Liver (tissue), 9 donors: ENCODE results near the gene CXXC5. TPM values are rescaled to one million over a fixed set of nuclear protein-coding genes. Genes with fewer than 3 reads are reported as not detected.
A peak's percentile ranks its signal among the peaks of the same experiment; 100 is the strongest.

Experiments
- DNase-seq: peaks from one replicate; pipeline ENCODE4 v3.0.0-alpha.2; 2017; ENCODE audit warnings: low spot score
- H3K27ac ChIP-seq, 2 donors: one replicate each; pipeline ENCODE4 v1.7.0; 2013; ENCODE audit warnings: inconsistent platforms in 2 of 2, low read length in 2 of 2, control low read depth in 1 of 2, low read depth in 1 of 2, mild to moderate bottlenecking in 1 of 2
- H3K27me3 ChIP-seq, 4 donors: one replicate each; pipeline versions ENCODE4 v1.6.1 to v1.7.0; 2013; ENCODE audit warnings: low read length in 3 of 4, inconsistent platforms in 1 of 4, mild to moderate bottlenecking in 1 of 4, moderate library complexity in 1 of 4; ENCODE audit not compliant: control insufficient read depth in 4 of 4, insufficient read depth in 4 of 4
- H3K36me3 ChIP-seq, 4 donors: one replicate each; pipeline versions ENCODE4 v1.6.1 to v1.7.0; 2013; ENCODE audit warnings: low read length in 3 of 4, mild to moderate bottlenecking in 3 of 4, low read depth in 1 of 4, moderate library complexity in 1 of 4; ENCODE audit not compliant: control insufficient read depth in 4 of 4, insufficient read depth in 3 of 4
- H3K4me1 ChIP-seq, 4 donors: one replicate each; pipeline versions ENCODE4 v1.6.1 to v1.7.0; 2013; ENCODE audit warnings: low read length in 3 of 4, mild to moderate bottlenecking in 3 of 4, moderate library complexity in 1 of 4; ENCODE audit not compliant: control insufficient read depth in 4 of 4, insufficient read depth in 4 of 4
- H3K4me3 ChIP-seq, 3 donors: one replicate each; pipeline versions ENCODE4 v1.6.1 to v1.7.0; 2013; ENCODE audit warnings: low read length in 3 of 3, control low read depth in 1 of 3, low read depth in 1 of 3, mild to moderate bottlenecking in 1 of 3
- H3K9ac ChIP-seq, 2 donors: one replicate each; pipeline ENCODE4 v1.7.0; 2013; ENCODE audit warnings: low read length in 2 of 2, mild to moderate bottlenecking in 2 of 2, moderate library complexity in 2 of 2, control low read depth in 1 of 2, low read depth in 1 of 2
- H3K9me3 ChIP-seq, 4 donors: one replicate each; pipeline versions ENCODE4 v1.6.1 to v1.7.0; 2013; ENCODE audit warnings: low read length in 3 of 4; ENCODE audit not compliant: control insufficient read depth in 4 of 4
- ATF3 ChIP-seq: IDR thresholded peaks from 2 replicates; pipeline ENCODE4 v1.6.1; 2016; ENCODE audit warnings: antibody characterized with exemption
- FOXA1 ChIP-seq: IDR thresholded peaks from 2 replicates; pipeline ENCODE4 v1.6.1; 2016; ENCODE audit warnings: antibody characterized with exemption
- FOXA2 ChIP-seq: IDR thresholded peaks from 2 replicates; pipeline ENCODE4 v1.6.1; 2016; ENCODE audit warnings: antibody characterized with exemption
- HNF4A ChIP-seq, 2 donors: conservative IDR thresholded peaks; 2 replicates each; pipeline ENCODE4 v1.6.1; 2016; ENCODE audit warnings: antibody characterized with exemption in 2 of 2, mild to moderate bottlenecking in 2 of 2
- JUND ChIP-seq, 2 donors: IDR thresholded peaks; 2 replicates each; pipeline ENCODE4 v1.6.1; 2016; ENCODE audit warnings: antibody characterized with exemption in 2 of 2
- NR2F2 ChIP-seq: IDR thresholded peaks from 2 replicates; pipeline ENCODE4 v1.6.1; 2016; ENCODE audit warnings: antibody characterized with exemption
- REST ChIP-seq: IDR thresholded peaks from 2 replicates; pipeline ENCODE4 v1.6.1; 2016; ENCODE audit warnings: antibody characterized with exemption, mild to moderate bottlenecking
- RXRA ChIP-seq, 2 donors: IDR thresholded peaks; 2 replicates each; pipeline ENCODE4 v1.6.1; 2017 to 2018; ENCODE audit warnings: antibody characterized with exemption in 2 of 2, mild to moderate bottlenecking in 1 of 2
- SP1 ChIP-seq: IDR thresholded peaks from 2 replicates; pipeline ENCODE4 v1.6.1; 2018; ENCODE audit warnings: antibody characterized with exemption, mild to moderate bottlenecking
- ZBTB33 ChIP-seq: IDR thresholded peaks from 2 replicates; pipeline ENCODE4 v1.6.1; 2016; ENCODE audit warnings: antibody characterized with exemption
- WGBS: extraction: QIAGEN DNeasy Blood & Tissue Kit; methylation state at CpG from one replicate; pipeline ENCODE4 v1.1.7; 2013; 5-methylcytosine and 5-hydroxymethylcytosine counted together
- polyA plus RNA-seq, 2 donors: library from polyadenylated mRNA; stranded (reverse) in 1 of 2; unstranded in 1 of 2; fragments of 200-250 nt in 1 of 2; fragments of >200 nt in 1 of 2; fragmentation: Nextera tagmentation in 1 of 2; extraction: Ambion mirVana in 1 of 2; gene quantifications; one replicate each; pipeline versions ENCODE4 v1.2.1 to v1.2.3, GENCODE V29; 2013 to 2015
- total RNA-seq, 2 donors: library from RNA; depleted of rRNA; stranded (reverse); fragments of >200 nt; gene quantifications; one replicate each; pipeline ENCODE4 v1.2.3, GENCODE V29; 2014
- donor health status: healthy.
- donor health status: healthy.
- donor health status: healthy.
- donor health status: healthy.
- donor health status: healthy.

Gene CXXC5
- total and polyA plus RNA-seq, 4 donors: 40.6 to 78.6 (median 64.5) TPM

- H3K4me3 ChIP-seq: peak overlapping the region in 2 of 3 donors; percentile 1 to 3
- no peaks in the 10 kb centered on the region for H3K36me3 ChIP-seq
- TF ChIP-seq FOXA1: no peak
- peak; percentile 34 for TF ChIP-seq NR2F2
- peak in 1 of 2 donors; percentile 11 for TF ChIP-seq HNF4A (conservative IDR thresholded peaks at IDR 0.05)
- H3K27me3 ChIP-seq: no peaks in the 10 kb centered on the region
- no peaks in the 10 kb centered on the region for H3K9me3 ChIP-seq
- peak overlapping the region; percentile 65 to 77 for H3K27ac ChIP-seq
- DNase-seq: peak; percentile 85
- WGBS: 34% methylated on average over 23 of the region's 23 CpGs
- no peak overlapping the region for H3K9ac ChIP-seq
- H3K4me1 ChIP-seq: peaks cover 57 to 95% (median 89%) of the 10 kb centered on the region in 4 donors
Observed at GRCh38 chr5:139669662-139670368, 21.7 kb downstream of the CXXC5 start.

GRCh38 chr5:139670369-139671095 is 22.4 kb downstream of the CXXC5 start:
- DNase-seq: no peak
- no peak overlapping the region for H3K9ac ChIP-seq
- no peaks in the 10 kb centered on the region for H3K27me3 ChIP-seq
- H3K4me3 ChIP-seq: no peak overlapping the region
- H3K9me3 ChIP-seq: no peaks in the 10 kb centered on the region
- TF ChIP-seq RXRA (IDR thresholded peaks at IDR 0.05) (no peak), FOXA1 (no peak), ATF3 (no peak), REST (no peak), JUND (IDR thresholded peaks at IDR 0.05) (no peak), HNF4A (conservative IDR thresholded peaks at IDR 0.05) (no peak), SP1 (no peak), FOXA2 (no peak), NR2F2 (no peak), ZBTB33 (no peak)
- H3K27ac ChIP-seq: peak overlapping the region; percentile 43 to 77
- WGBS: 71% methylated on average over 16 of the region's 16 CpGs
- peaks cover 55 to 95% (median 90%) of the 10 kb centered on the region in 4 donors for H3K4me1 ChIP-seq
- H3K36me3 ChIP-seq: no peaks in the 10 kb centered on the region
